ENCODE data around the gene KDM4F.

The KDM4F gene

GRCh38 chr11:95059046-95059445 is 9.8 kb downstream of the KDM4F start:
- Histone ChIP-seq H3K36me3 (ENCODE audit: insufficient read depth) (no peaks in the 10 kb centered on the region), H4K20me1 (ENCODE audit: insufficient read depth) (no peaks in the 10 kb centered on the region), H3K4me1 (ENCODE audit: low read depth, poor library complexity, severe bottlenecking) (no peaks in the 10 kb centered on the region), H3K27me3 (ENCODE audit: insufficient read depth, low read depth) (no peaks in the 10 kb centered on the region), H3K4me2 (no peak overlapping the region), H3K79me2 (ENCODE audit: insufficient read depth, low read depth) (no peaks in the 10 kb centered on the region), H3K9ac (no peak overlapping the region), H2AFZ (ENCODE audit: low read depth) (no peak overlapping the region), H3K4me3 (IDR thresholded peaks at IDR 0.05; ENCODE audit: insufficient read depth, low read depth, low read length) (no peak overlapping the region), H3K27ac (no peak overlapping the region)
- TF ChIP-seq, protein P1, sequence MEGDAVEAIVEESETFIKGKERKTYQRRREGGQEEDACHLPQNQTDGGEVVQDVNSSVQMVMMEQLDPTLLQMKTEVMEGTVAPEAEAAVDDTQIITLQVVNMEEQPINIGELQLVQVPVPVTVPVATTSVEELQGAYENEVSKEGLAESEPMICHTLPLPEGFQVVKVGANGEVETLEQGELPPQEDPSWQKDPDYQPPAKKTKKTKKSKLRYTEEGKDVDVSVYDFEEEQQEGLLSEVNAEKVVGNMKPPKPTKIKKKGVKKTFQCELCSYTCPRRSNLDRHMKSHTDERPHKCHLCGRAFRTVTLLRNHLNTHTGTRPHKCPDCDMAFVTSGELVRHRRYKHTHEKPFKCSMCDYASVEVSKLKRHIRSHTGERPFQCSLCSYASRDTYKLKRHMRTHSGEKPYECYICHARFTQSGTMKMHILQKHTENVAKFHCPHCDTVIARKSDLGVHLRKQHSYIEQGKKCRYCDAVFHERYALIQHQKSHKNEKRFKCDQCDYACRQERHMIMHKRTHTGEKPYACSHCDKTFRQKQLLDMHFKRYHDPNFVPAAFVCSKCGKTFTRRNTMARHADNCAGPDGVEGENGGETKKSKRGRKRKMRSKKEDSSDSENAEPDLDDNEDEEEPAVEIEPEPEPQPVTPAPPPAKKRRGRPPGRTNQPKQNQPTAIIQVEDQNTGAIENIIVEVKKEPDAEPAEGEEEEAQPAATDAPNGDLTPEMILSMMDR (conservative IDR thresholded peaks at IDR 0.05; ENCODE audit: low read depth, low read length): no peak

- Histone ChIP-seq H3K79me2 (ENCODE audit: insufficient read depth, low read depth) (peaks cover 21% of the 10 kb centered on the region), H4K20me1 (ENCODE audit: insufficient read depth) (no peaks in the 10 kb centered on the region), H3K27me3 (ENCODE audit: insufficient read depth, low read depth) (no peaks in the 10 kb centered on the region), H3K4me2 (no peak overlapping the region), H3K4me1 (ENCODE audit: low read depth, poor library complexity, severe bottlenecking) (peaks cover 16% of the 10 kb centered on the region), H3K9ac (no peak overlapping the region), H3K27ac (no peak overlapping the region), H3K4me3 (IDR thresholded peaks at IDR 0.05; ENCODE audit: insufficient read depth, low read depth, low read length) (no peak overlapping the region), H2AFZ (ENCODE audit: low read depth) (no peak overlapping the region), H3K36me3 (ENCODE audit: insufficient read depth) (no peaks in the 10 kb centered on the region)
- TF ChIP-seq, protein P1 (conservative IDR thresholded peaks at IDR 0.05; ENCODE audit: low read depth, low read length): no peak
These were observed 16.1 kb downstream of the KDM4F start for GRCh38 chr11:95065336-95065735.

DNA sequence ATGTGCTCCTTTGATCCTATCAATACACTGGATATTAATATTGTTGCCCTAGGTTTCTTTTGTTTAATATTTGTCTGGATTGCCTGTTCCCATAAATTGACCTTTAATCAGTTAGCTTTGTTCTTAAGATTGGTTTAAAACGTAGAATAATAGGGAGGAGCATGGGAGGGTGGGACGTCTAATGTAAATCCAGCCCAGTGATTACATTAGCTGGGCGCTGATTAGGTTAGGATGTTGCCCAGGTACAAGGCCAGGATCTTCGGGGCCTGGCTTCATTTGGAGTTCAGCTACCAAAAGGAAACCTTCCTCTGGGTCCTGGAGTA is 17.5 kb downstream of the KDM4F start, which contains the start of gene SRSF8:
TSS of gene SRSF8 (plus strand) at position 204 of the 323 bp plus-strand sequence. CDS start 308 bp downstream, outside the sequence.
- TF ChIP-seq, protein P1 (conservative IDR thresholded peaks at IDR 0.05; ENCODE audit: low read depth, low read length): no peak
- Histone ChIP-seq H3K79me2 (ENCODE audit: insufficient read depth, low read depth) (peaks cover 24% of the 10 kb centered on the region), H3K36me3 (ENCODE audit: insufficient read depth) (no peaks in the 10 kb centered on the region), H3K4me2 (peak within 1 kb of the TSS; percentile 84), H3K4me3 (IDR thresholded peaks at IDR 0.05; ENCODE audit: insufficient read depth, low read depth, low read length) (no peak within 1 kb of the TSS), H3K27ac (peak within 1 kb of the TSS; percentile 84), H3K9ac (peak within 1 kb of the TSS; percentile 88), H3K4me1 (ENCODE audit: low read depth, poor library complexity, severe bottlenecking) (peaks cover 16% of the 10 kb centered on the region), H4K20me1 (ENCODE audit: insufficient read depth) (no peaks in the 10 kb centered on the region), H2AFZ (ENCODE audit: low read depth) (peak within 1 kb of the TSS; percentile 69), H3K27me3 (ENCODE audit: insufficient read depth, low read depth) (no peaks in the 10 kb centered on the region)

DNA sequence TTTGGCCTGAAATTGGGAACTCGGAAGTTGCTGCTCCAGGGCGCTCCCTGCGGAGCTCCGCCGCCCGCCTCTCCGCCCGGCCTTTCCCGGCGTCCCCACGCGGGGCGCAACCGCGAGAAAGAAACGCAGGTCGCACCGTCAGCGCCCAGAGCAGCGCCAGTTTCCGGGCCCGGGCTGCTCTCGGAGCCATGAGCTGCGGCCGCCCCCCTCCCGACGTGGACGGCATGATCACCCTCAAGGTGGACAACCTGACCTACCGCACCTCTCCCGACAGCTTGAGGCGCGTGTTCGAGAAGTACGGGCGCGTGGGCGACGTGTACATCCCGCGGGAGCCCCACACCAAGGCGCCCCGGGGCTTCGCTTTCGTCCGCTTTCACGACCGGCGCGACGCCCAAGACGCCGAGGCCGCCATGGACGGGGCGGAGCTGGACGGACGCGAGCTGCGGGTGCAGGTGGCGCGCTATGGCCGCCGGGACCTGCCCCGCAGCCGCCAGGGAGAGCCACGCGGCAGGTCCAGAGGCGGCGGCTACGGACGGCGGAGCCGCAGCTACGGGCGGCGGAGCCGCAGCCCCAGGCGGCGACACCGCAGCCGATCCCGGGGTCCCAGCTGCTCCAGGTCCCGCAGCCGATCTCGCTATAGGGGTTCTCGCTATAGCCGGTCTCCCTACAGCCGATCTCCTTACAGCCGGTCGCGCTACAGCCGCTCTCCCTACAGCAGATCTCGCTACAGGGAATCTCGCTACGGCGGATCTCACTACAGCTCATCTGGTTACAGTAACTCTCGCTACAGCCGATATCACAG is 18.0 kb downstream of the KDM4F start:
- peak overlapping the region; percentile 69 for H2AFZ ChIP-seq (ENCODE audit: low read depth)
- no peaks in the 10 kb centered on the region for H4K20me1 ChIP-seq (ENCODE audit: insufficient read depth)
- H3K79me2 ChIP-seq (ENCODE audit: insufficient read depth, low read depth): peaks cover 24% of the 10 kb centered on the region
- peaks cover 16% of the 10 kb centered on the region for H3K4me1 ChIP-seq (ENCODE audit: low read depth, poor library complexity, severe bottlenecking)
- TF ChIP-seq, protein P1 (conservative IDR thresholded peaks at IDR 0.05; ENCODE audit: low read depth, low read length): no peak
- peak overlapping the region; percentile 84; the same call in 1 of the 2 replicates for H3K4me2 ChIP-seq
- H3K36me3 ChIP-seq (ENCODE audit: insufficient read depth): no peaks in the 10 kb centered on the region
- peak overlapping the region; percentile 84 for H3K27ac ChIP-seq
- H3K4me3 ChIP-seq (IDR thresholded peaks at IDR 0.05; ENCODE audit: insufficient read depth, low read depth, low read length): no peak overlapping the region
- no peaks in the 10 kb centered on the region for H3K27me3 ChIP-seq (ENCODE audit: insufficient read depth, low read depth)
- peak overlapping the region; percentile 88 for H3K9ac ChIP-seq
